OCI-LY3 (cell line): Measurements from ENCODE around the gene CIAO1.
"Not testable (repeated sequence)": the region's sequence is repeated elsewhere in the genome, so short reads cannot be mapped to it uniquely, and the experiment has no call there.

Experiments used
- H2AFZ ChIP-seq: fragments of 200-600, 300-600 bp; shearing (Covaris generic); 2 replicates; pipeline ENCODE4 v1.6.0; 2014; ENCODE audit warnings: antibody characterized with exemption, low read depth, low read length
- H3K27ac ChIP-seq: fragments of 200-600, 300-600 bp; sonication (generic); 2 replicates; pipeline ENCODE4 v1.5.1; 2014; ENCODE audit warnings: mild to moderate bottlenecking, low read length, moderate library complexity, mixed read lengths
- H3K27me3 ChIP-seq: fragments of 200-600, 300-600 bp; sonication (generic); 2 replicates; pipeline ENCODE4 v1.6.1; 2014; ENCODE audit warnings: low read depth, low read length, mixed read lengths
- H3K36me3 ChIP-seq: fragments of 200-600, 300-600 bp; sonication (generic); replicated peaks from 2 replicates; pipeline ENCODE3; 2014; ENCODE audit warnings: low read depth, low read length, mixed read lengths
- H3K4me1 ChIP-seq: fragments of 300-600, 200-600 bp; sonication (generic); 2 replicates; pipeline ENCODE4 v1.6.1; 2014; ENCODE audit warnings: low read length, mixed read lengths
- H3K4me2 ChIP-seq: fragments of 200-600, 300-600 bp; sonication (generic); 2 replicates; pipeline ENCODE4 v1.6.1; 2014; ENCODE audit warnings: low read length, mixed read lengths
- H3K4me3 ChIP-seq: fragments of 300-600, 200-600 bp; sonication (generic); 2 replicates; pipeline ENCODE4 v1.5.1; 2014; ENCODE audit warnings: antibody characterized with exemption, mild to moderate bottlenecking, low read length, moderate library complexity
- H3K79me2 ChIP-seq: fragments of 300-600, 200-600 bp; shearing (Covaris generic); 2 replicates; pipeline ENCODE4 v1.6.1; 2014; ENCODE audit warnings: mild to moderate bottlenecking, low read length, mixed read lengths
- H3K9ac ChIP-seq: fragments of 300-600, 200-600 bp; shearing (Covaris generic); 2 replicates; pipeline ENCODE4 v1.6.0; 2014; ENCODE audit warnings: mild to moderate bottlenecking, low read length, moderate library complexity
- H3K9me3 ChIP-seq: fragments of 200-600, 300-600 bp; shearing (Covaris generic); 2 replicates; pipeline ENCODE4 v1.6.1; 2014; ENCODE audit warnings: low read length, mixed read lengths; ENCODE audit not compliant: insufficient read depth
- H4K20me1 ChIP-seq: fragments of 200-600, 300-600 bp; sonication (generic); 2 replicates; pipeline ENCODE4 v1.6.1; 2016; ENCODE audit warnings: low read length, mixed read lengths; ENCODE audit not compliant: insufficient read depth
- CTCF ChIP-seq: fragments of 200-600, 300-600 bp; sonication (generic); IDR thresholded peaks from 2 replicates; pipeline ENCODE4 v1.5.1; 2014; ENCODE audit warnings: antibody characterized with exemption, low read length, low read depth
- EZH2phosphoT487 ChIP-seq: fragments of 200-600 bp; shearing (Covaris generic); IDR thresholded peaks from 2 replicates; pipeline ENCODE4 v1.6.1; 2018; ENCODE audit warnings: antibody characterized with exemption, mixed run types, low read depth

CIAO1 gene

GRCh38 chr2:96276787-96277499, 10.9 kb downstream of the CIAO1 start:
- Histone ChIP-seq H4K20me1 (peaks cover 1% of the 10 kb centered on the region; the same call in 1 of the 2 replicates), H3K4me2 (no peak overlapping the region), H3K4me1 (no peaks in the 10 kb centered on the region), H3K36me3 (peaks cover 56% of the 10 kb centered on the region), H3K79me2 (no peaks in the 10 kb centered on the region), H3K4me3 (no peak overlapping the region), H3K9ac (no peak overlapping the region), H3K9me3 (no peaks in the 10 kb centered on the region), H2AFZ (no peak overlapping the region), H3K27ac (no peak overlapping the region), H3K27me3 (no peaks in the 10 kb centered on the region)
- no peak for TF ChIP-seq CTCF
- TF ChIP-seq EZH2phosphoT487: no peak

GRCh38 chr2:96287273-96287856, 21.3 kb downstream of the CIAO1 start:
- Histone ChIP-seq H3K79me2 (no peaks in the 10 kb centered on the region), H3K4me3 (no peak overlapping the region), H3K9me3 (no peaks in the 10 kb centered on the region), H3K27me3 (no peaks in the 10 kb centered on the region), H2AFZ (no peak overlapping the region), H3K36me3 (peaks cover 92% of the 10 kb centered on the region), H4K20me1 (no peaks in the 10 kb centered on the region), H3K27ac (no peak overlapping the region), H3K4me2 (no peak overlapping the region), H3K4me1 (no peaks in the 10 kb centered on the region), H3K9ac (no peak overlapping the region)
- no peak for TF ChIP-seq CTCF
- TF ChIP-seq EZH2phosphoT487: no peak

DNA sequence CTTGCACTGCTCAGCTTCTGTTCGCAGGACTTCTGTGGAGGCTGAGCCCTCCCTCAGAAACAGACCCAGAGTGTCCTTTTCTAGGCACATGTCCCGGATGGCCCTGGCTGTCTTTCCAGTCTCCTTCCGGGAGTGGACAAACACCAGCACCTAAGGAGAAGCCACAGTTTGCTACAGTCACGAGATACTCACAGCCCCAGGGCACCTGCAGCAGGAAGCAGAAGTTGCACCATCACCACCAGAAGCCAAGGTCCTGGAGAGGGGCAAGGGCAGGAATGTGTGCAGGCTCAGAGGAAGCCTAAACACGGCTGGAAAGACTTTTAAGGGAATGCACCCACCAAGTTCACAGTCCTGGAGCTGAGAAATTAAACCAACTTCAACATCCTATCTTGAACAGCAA, 25.7 kb downstream of the CIAO1 start:
- Histone ChIP-seq H3K79me2 (no peaks in the 10 kb centered on the region), H4K20me1 (no peaks in the 10 kb centered on the region), H3K4me3 (no peak overlapping the region), H3K27ac (no peak overlapping the region), H3K9me3 (no peaks in the 10 kb centered on the region), H3K9ac (no peak overlapping the region), H3K4me2 (no peak overlapping the region), H3K27me3 (no peaks in the 10 kb centered on the region), H3K4me1 (no peaks in the 10 kb centered on the region), H2AFZ (no peak overlapping the region), H3K36me3 (peaks cover 90% of the 10 kb centered on the region)
- TF ChIP-seq EZH2phosphoT487 (no peak), CTCF (no peak)

- H3K79me2 ChIP-seq, H4K20me1 ChIP-seq, H3K9ac ChIP-seq, H3K27me3 ChIP-seq, H3K4me3 ChIP-seq, H3K9me3 ChIP-seq, H2AFZ ChIP-seq, H3K27ac ChIP-seq, H3K4me2 ChIP-seq, H3K4me1 ChIP-seq: not testable (repeated sequence)
- H3K36me3 ChIP-seq: peaks cover 92% of the 10 kb centered on the region
Observed at GRCh38 chr2:96294271-96294670, 28.2 kb downstream of the CIAO1 start.
